GM03348 (cell line): ENCODE measurements around the gene GOLIM4.

Source experiments
- DNase-seq: peaks from one replicate; pipeline ENCODE4 v3.0.0; 2012; ENCODE audit warnings: low spot score

GOLIM4 gene

DNA sequence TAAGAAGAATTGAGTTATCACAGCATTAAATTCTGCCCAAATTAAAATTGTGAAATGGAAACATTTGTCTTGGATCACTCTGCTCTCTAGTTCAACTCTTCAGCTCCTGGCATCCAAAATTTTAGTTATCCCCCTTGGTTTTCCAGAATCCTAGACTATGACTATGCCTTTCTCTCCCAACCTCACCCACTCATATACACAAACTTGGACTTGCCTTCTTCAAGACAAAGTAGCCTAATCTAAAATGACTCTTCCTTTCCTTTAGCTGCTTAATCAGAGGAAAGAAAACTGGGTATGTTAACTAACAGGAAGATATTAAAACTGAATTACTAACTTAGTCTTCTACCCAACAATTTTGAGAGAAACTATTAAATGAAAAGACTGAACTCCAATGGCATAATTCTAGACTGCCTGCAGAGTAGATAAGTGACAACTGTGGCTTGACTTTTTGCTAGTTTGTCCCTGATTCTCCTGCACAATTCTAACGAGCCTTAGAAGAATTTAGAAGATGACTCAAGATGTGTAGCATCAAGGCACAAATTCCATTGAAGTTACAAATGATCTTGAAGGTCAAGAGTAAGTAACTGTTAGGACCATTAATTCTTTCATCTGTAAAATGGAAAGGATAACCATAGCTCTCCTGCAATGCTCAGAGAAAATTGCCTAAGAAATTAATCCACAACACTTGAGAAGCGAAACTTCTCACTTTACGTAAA, 5.2 kb upstream of the GOLIM4 start:
- peak; percentile 27 for DNase-seq

DNA sequence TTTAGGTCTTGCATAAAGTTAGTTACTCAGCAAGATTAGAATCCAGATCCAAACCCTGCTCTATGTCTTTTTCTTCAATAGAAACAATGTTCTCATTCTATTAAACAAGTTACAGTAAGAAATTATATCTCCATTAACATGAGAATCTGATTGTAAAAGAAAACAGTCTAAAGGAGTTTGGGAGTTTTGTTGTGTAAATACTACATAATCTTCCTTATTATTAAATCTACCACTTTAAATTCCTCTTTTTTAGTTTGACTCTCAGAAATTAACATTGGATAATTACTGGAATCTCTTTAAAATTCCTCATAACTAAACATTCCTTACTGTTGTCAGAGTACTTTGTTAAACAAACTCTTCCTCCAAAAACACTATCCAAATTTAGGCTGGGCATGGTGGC, 1.7 kb upstream of the GOLIM4 start:
- DNase-seq = no peak

DNA sequence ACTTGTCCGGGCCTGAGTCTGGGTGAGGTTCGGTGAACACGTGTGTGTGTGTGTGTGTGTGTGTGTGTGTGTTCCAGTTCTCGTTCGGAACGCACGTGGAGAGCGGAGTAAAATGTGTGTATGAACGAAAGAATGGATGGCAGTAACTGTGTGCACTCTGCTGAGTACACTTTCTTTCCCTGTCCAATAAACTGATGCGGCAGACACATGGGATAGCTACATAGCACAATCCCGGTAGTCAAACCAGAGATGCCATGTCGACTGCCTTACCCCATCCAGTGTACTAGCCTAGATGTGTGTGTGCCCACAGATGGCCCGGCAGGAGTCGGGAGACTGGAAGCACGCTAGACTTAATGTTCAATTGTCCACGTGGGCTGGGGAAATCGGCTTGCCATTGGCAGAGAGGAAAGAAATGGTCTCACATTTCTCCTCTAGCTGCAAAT, 507 bp upstream of the GOLIM4 start:
- peak; percentile 84 for DNase-seq

DNA sequence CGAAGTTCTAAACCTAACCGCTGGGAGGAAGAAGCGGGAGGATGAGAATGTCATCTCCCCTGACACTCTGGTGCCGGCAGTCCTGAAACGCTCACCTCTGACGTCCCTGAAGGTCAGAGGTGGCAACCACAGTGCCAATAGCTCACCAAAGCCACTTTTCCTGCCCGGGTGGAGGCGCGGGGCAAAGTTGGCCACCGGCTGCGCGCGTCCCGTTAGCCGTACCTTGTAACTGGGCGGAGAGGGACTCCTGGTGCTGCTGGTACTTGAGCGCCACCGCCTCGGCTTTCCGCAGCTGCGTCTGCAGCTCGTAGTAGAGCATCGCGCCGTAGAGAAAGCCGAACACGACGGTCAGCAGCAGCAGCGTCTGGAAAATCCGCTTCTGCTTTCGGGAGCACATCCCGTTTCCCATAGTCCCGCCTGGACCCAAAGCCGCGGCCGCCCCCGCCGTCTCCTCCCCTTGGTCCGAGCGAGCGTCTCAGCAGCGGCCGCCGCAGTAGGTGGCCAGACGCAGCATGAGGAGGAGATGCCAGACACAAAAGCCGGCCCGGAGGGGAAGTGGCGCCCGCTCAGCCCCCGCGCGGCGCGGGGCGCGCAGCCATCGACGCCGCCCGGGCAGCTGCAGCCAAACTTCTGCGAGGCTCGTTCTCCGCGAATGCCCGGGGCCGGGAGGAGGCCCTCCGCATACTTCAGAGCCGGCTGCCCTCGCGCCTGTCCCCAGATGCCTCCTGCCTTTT, 680 bp downstream of the GOLIM4 start:
- peak; percentile 78 for DNase-seq

- DNase-seq = peak; percentile 79
Observed at GRCh38 chr3:168094580-168094876, 1.2 kb downstream of the GOLIM4 start.

DNA sequence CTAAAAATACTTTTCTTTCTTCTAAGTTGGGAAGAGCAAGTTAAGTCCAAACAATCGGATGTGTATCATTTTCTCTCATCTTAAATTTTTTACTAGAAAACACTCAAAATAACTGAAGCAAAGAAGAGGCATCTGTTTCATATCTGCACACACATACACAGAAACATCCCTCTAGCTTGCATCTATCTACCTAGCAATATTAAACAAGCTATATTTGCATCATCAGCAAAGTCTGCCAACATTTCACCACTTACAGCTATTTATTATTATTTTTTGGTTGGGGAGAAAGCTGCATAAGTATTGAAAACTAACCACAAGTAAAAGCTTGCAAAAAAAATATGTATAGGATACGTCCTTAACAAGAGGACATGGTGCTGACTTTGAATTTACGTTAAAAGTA, 1.9 kb downstream of the GOLIM4 start:
- DNase-seq = no peak

GRCh38 chr3:168093229-168093628, 2.5 kb downstream of the GOLIM4 start:
- DNase-seq = no peak

DNA sequence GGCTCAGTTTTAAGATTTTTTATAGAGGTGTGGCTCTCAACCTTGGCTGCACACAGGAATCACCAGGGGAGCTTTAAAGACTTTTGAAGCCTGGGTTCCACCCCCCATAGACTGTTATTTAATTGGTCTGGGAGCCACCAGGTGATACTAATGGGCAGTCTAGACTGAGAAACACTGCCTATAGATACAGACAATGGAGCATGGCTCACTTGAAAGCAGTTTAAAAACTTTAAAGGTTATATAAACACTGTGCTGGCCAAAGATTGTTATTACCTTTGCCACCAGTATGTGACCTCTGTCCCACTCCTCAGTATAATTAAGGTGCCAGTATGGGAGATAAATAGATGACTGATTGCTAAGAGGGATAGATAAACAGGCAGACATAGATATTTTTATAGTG, 3.8 kb downstream of the GOLIM4 start:
- no peak for DNase-seq

DNA sequence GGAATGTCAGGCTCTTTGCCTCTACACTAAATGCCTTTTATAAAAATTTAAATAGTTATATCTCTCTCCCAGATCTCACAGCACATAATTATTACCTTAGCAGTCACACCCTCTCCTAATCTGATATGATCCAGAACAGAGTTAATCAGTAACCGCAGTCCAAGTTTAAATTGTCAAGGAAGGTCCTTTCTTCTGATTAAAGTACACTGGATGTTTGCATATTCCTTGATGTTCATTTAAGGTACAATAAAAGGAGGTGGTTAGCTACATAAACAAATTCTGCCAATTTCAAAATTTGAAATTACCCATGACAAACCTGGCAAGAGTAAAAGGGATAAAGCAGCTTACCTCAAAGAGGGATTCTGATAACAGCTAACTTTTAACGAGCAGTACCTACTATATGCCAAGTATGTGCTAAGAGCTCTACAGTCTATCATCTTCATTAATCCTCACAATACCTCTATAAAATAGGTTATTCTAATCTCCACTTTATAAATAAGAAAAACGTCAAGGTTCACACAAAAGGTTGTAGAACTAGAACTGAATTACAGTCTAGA, 4.3 kb downstream of the GOLIM4 start:
- DNase-seq = no peak

- DNase-seq = no peak
Observed at GRCh38 chr3:168090306-168091085, 5.2 kb downstream of the GOLIM4 start.

DNA sequence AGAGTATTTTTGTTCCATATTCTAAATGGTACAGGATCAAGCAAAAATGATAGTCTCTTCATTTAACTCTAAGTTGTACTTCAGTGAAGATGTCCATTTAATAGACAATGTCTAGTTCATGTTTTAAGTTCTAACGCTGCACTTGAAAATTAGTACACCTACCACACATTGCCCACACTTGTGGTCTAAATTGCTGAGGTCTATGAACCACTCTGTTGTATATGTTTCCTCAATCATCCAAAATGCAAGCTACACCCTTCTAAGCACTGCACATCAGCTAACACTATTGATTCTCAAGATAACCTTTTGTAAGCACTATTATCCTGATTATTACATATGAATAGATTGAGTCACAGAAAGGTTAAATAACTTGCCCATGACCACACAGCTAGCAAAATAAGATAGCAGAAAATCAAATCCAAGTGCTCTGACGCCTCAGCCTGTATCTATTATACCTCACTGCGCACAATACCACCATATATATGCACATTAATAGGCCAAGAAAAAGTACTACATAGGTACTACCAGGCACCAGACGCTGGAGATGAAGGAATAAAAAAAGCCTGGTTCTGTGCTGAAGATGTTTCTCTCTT, 6.4 kb downstream of the GOLIM4 start:
- no peak for DNase-seq

GRCh38 chr3:168088106-168088720, 7.5 kb downstream of the GOLIM4 start:
- no peak for DNase-seq

DNA sequence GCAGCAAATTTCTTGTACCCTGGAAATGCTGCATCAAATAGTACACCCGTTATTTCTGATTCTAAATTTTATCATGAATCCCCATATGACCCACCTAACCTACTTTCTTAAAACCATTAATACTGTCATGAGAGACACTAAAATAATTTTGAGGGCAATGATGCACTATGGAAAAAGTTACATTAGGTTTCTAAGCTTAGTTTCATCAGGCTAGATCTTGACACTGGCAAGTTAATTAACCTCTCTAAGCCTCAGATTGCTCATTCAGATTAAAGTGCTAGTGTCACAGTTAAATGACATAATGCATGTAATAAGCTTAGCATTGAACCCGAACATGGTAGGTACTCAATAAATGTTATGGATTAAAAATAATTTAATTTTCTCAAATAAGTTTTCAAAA, 8.2 kb downstream of the GOLIM4 start:
- DNase-seq = no peak

GRCh38 chr3:168086541-168087260, 9.0 kb downstream of the GOLIM4 start:
- DNase-seq = no peak

DNA sequence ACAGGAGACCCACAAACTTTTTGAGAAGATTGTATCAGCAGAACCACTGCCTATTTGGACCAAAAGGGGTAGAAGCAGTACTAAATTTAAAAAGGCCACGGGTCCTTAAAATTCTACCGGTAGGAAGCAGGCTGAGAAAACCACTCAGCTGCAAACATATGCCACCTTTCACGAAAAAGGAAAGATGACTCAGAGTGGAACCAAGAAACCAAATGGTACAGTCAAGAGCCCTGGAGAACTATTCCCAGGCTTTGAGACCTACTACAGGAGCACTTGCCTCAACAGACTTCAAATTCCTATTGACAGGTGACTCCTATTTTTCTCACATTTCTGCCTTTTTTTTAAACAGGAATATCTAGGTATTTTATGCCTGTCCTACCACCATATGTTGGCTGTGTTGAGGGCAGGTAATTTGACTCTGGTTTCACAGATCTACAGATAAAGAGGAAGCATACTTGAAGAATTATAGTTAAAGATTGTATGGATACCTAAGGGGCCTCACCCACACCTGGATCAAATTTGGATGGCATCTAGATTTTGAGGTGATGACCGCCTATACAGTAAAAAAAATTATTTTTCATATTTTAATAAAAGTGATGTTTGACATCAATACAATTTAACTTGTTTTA, 10.1 kb downstream of the GOLIM4 start:
- DNase-seq = no peak

- DNase-seq = no peak
Observed at GRCh38 chr3:168083906-168084305, 11.8 kb downstream of the GOLIM4 start.

GRCh38 chr3:168081856-168082255, 13.9 kb downstream of the GOLIM4 start:
- no peak for DNase-seq

- no peak for DNase-seq
Observed at GRCh38 chr3:168081171-168081771, 14.5 kb downstream of the GOLIM4 start.

GRCh38 chr3:168080499-168081170, 15.1 kb downstream of the GOLIM4 start:
- no peak for DNase-seq

- DNase-seq = no peak
Observed at GRCh38 chr3:168080022-168080421, 15.7 kb downstream of the GOLIM4 start.
